ENCODE measurements around the gene CLBA1. TPM values are rescaled to one million over a fixed set of nuclear protein-coding genes. Genes with fewer than 3 reads are reported as not detected.
A peak's percentile ranks its signal among the peaks of the same experiment; 100 is the strongest.

The CLBA1 gene
- total RNA-seq, 2 experiments from 2014 or later, result 0.47 to 0.67 TPM

DNA sequence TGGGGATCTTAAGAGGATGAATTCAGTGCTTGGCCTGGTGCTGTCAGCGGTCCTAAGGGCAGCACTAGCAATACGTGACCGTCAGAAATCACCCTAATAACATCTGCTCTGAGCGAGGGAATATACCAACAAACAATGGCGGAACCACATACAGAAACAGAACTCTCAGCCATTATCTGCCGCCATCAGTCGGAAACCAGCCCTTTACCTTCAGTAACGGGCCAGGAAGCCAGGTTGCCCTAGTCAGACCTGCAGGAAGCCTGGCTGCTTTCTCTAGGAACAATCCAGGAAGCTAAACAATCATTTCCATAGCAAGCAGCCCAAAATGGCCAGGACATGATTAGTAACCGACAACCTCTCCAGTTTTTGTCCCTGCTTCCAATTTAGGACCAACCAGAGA is 29.7 kb downstream of the CLBA1 start:
- peaks cover 67% of the 10 kb centered on the region for H3K36me3 Mint-ChIP-seq (ENCODE audit: low read depth)
- H3K27ac Mint-ChIP-seq, result peak overlapping the region; percentile 17
- POLR2A ChIA-PET, result interaction anchor here (1.3 to 9.7 kb wide), 3 partner anchors 10 to 31 kb away, joined by 3 to 69 read pairs (median 3); no protein-coding TSS in a partner anchor
- TF ChIP-seq, protein P1, sequence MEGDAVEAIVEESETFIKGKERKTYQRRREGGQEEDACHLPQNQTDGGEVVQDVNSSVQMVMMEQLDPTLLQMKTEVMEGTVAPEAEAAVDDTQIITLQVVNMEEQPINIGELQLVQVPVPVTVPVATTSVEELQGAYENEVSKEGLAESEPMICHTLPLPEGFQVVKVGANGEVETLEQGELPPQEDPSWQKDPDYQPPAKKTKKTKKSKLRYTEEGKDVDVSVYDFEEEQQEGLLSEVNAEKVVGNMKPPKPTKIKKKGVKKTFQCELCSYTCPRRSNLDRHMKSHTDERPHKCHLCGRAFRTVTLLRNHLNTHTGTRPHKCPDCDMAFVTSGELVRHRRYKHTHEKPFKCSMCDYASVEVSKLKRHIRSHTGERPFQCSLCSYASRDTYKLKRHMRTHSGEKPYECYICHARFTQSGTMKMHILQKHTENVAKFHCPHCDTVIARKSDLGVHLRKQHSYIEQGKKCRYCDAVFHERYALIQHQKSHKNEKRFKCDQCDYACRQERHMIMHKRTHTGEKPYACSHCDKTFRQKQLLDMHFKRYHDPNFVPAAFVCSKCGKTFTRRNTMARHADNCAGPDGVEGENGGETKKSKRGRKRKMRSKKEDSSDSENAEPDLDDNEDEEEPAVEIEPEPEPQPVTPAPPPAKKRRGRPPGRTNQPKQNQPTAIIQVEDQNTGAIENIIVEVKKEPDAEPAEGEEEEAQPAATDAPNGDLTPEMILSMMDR (IDR thresholded peaks at IDR 0.05), result no peak
- no peaks in the 10 kb centered on the region for H3K27me3 Mint-ChIP-seq
- intact Hi-C loops (cut with micrococcal nuclease), result no loop called here
- no peak overlapping the region for H3K4me3 Mint-ChIP-seq
- CTCF ChIA-PET, result interaction anchor here (1.8 to 4.0 kb wide), 2 partner anchors 28 to 30 kb away, joined by 6 to 21 read pairs; no protein-coding TSS in a partner anchor
- ATAC-seq, result no peak
- H3K9me3 Mint-ChIP-seq, result no peaks in the 10 kb centered on the region
- peaks cover 57% of the 10 kb centered on the region for H3K4me1 Mint-ChIP-seq (ENCODE audit: low read depth)
- DNase-seq, result no peak

DNA sequence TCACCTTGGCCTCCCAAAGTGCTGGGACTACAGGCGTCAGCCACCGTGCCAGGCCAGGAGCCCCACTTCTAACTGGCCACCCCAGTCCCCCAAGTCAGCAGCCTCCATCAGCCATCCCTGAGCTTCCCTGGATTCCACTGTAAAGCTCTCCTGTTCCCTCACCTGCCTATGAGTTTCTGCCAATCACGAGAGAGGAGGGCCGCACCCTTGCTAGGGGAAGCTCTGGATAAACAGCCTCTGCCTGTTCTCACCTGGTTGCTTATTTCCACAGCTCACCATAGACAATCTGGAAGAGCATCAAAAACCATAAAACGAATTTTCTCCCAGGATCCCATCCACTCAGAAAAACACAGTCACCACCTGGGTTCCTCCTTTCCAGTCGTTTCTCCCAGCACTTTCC is 30.3 kb downstream of the CLBA1 start:
- no peak for ATAC-seq
- Mint-ChIP-seq H3K36me3 (ENCODE audit: low read depth) (peaks cover 65% of the 10 kb centered on the region), H3K27me3 (no peaks in the 10 kb centered on the region), H3K27ac (peak overlapping the region; percentile 57), H3K4me3 (peak overlapping the region; percentile 40), H3K4me1 (ENCODE audit: low read depth) (peaks cover 57% of the 10 kb centered on the region), H3K9me3 (no peaks in the 10 kb centered on the region)
- ChIA-PET POLR2A (interaction anchor here (1.6 to 9.7 kb wide), 2 partner anchors 11 to 32 kb away, joined by 3 to 69 read pairs; no protein-coding TSS in a partner anchor), CTCF (interaction anchor here (1.8 to 4.0 kb wide), 2 partner anchors 28 to 30 kb away, joined by 6 to 21 read pairs; no protein-coding TSS in a partner anchor)
- intact Hi-C loops (cut with micrococcal nuclease), result no loop called here
- TF ChIP-seq, protein P1 (IDR thresholded peaks at IDR 0.05), result no peak
- DNase-seq, result no peak

DNA sequence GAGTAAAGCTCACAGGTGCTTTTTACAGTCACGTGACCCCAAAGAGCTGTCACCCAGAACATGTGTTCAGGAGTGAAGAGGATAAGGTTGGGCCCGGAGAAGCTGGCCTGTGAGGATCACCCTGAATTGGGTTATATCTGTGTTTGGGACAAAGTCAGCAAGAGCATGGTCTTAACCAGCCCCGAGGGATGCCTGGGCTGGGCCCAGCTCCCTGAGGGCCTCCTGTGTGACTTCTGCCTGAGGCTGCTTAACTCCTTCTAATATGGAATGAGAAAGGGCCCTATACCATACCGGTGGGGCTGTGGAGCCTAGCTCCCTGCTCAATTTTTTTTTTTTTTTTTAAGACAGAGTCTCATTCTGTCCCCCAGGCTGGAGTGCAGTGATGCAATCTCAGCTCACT is 32.8 kb downstream of the CLBA1 start:
- CTCF ChIA-PET, result interaction anchor here (0.7 to 5.9 kb wide), 4 partner anchors 26 to 171 kb away, joined by 3 to 42 read pairs (median 8); no protein-coding TSS in a partner anchor
- DNase-seq, result no peak
- H3K4me3 Mint-ChIP-seq, result peak overlapping the region; percentile 94
- H3K4me1 Mint-ChIP-seq (ENCODE audit: low read depth), result peaks cover 66% of the 10 kb centered on the region
- intact Hi-C loops (cut with micrococcal nuclease), result no loop called here
- H3K27me3 Mint-ChIP-seq, result no peaks in the 10 kb centered on the region
- no peaks in the 10 kb centered on the region for H3K9me3 Mint-ChIP-seq
- ATAC-seq, result no peak
- no peak overlapping the region for H3K27ac Mint-ChIP-seq
- TF ChIP-seq, protein P1 (IDR thresholded peaks at IDR 0.05), result no peak
- H3K36me3 Mint-ChIP-seq (ENCODE audit: low read depth), result peaks cover 55% of the 10 kb centered on the region
- POLR2A ChIA-PET, result interaction anchor here (0.8 to 9.7 kb wide), 12 partner anchors 7 to 257 kb away, joined by 3 to 69 read pairs (median 9); partner anchors contain the start of genes CLBA1 and GPR132

DNA sequence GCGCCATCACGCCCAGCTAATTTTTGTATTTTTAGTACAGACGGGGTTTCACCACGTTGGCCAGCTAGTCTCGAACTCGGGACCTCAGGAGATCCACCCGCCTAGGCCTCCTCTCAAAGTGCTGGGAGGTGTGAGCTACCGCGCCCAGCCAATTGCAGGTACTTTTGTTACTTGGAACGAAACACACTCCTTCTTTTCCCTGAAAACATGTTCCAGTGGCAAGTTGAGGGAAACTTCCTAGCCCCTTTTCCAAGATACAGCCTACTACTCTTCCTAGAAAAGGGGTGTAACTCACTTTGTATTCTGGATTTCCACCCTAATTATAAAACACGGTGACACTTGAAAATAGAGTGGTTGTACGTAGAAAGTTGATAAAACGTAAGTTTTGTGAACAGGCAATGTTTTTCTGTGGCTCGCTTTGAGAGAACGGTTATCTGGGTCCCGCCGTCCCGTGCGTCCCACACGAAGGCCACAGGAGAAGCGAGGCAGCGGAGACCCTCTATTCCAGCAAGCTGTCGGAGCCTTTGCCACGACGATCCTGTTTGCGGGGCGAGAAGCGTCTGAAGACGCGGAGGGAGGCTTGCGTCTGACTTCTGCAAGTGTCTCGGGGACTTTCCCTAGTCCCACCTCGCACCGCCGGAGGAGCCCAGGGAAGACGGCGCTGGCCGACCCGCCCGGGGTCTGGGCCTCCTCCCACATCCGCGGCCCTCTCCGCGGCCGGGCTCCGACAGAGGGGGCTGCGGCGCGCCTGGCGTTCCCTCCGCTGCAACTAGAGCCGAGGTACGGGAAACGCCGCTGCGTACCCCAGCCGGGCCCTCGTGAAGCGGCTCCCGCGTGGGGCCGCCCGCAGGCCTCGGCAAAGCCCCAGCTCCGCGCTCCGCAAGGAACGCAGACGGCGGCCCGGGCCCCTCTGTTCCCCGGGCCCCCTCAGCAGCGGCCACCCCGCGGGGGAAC is 34.5 kb downstream of the CLBA1 start:
- ATAC-seq (peak; percentile 20), DNase-seq (peak; percentile 74)
- POLR2A ChIA-PET, result interaction anchor here (0.7 to 9.7 kb wide), 27 partner anchors 9 to 325 kb away, joined by 3 to 69 read pairs (median 4); partner anchors contain the start of genes CLBA1 and GPR132
- CTCF ChIA-PET, result interaction anchor here (0.9 to 5.9 kb wide), 5 partner anchors 25 to 470 kb away, joined by 3 to 42 read pairs (median 12); no protein-coding TSS in a partner anchor
- peak overlapping the region; percentile 94 for H3K4me3 Mint-ChIP-seq
- intact Hi-C loops (cut with micrococcal nuclease), result no loop called here
- H3K36me3 Mint-ChIP-seq (ENCODE audit: low read depth), result peaks cover 49% of the 10 kb centered on the region
- H3K9me3 Mint-ChIP-seq, result no peaks in the 10 kb centered on the region
- no peaks in the 10 kb centered on the region for H3K27me3 Mint-ChIP-seq
- peaks cover 63% of the 10 kb centered on the region for H3K4me1 Mint-ChIP-seq (ENCODE audit: low read depth)
- H3K27ac Mint-ChIP-seq, result peak overlapping the region; percentile 88
- TF ChIP-seq, protein P1 (IDR thresholded peaks at IDR 0.05), result peak; percentile 8

Measured in activated CD8-positive, alpha-beta T cell treated with anti-CD3 and anti-CD28 coated beads for 36 hours (primary cell).